AG04450 (cell line): ENCODE measurements around the gene DNTT. TPM values are rescaled to one million over a fixed set of nuclear protein-coding genes. Genes with fewer than 3 reads are reported as not detected.

Source experiments
- CTCF ChIA-PET: fragments of 300-600, 350-600 bp; formaldehyde crosslinking; extraction: SDS; loops from one replicate; lab custom pipeline; 2022; ENCODE audit warnings: antibody characterized with exemption, inconsistent platforms; lab: Charles Lee
- POLR2A ChIA-PET: fragments of 350-600 bp; formaldehyde crosslinking; extraction: SDS; loops from one replicate; lab custom pipeline; 2021; ENCODE audit warnings: antibody characterized with exemption, inconsistent platforms; lab: Yijun Ruan, JAX
- DNase-seq: peaks from one replicate; pipeline ENCODE4 v3.0.0-alpha.2; 2011; ENCODE audit warnings: low read depth, low spot score
- H3K27ac ChIP-seq: one replicate; pipeline ENCODE4 v1.5.1; 2012; ENCODE audit warnings: low read depth, low read length, control low read depth
- H3K27me3 ChIP-seq: one replicate; pipeline ENCODE4 v1.6.0; 2012; ENCODE audit warnings: low read length; ENCODE audit not compliant: control insufficient read depth, insufficient read depth
- H3K4me3 ChIP-seq: 2 replicates; pipeline ENCODE4 v1.5.1; 2011; ENCODE audit warnings: mild to moderate bottlenecking, low read depth, low read length, control low read depth
- H3K9me3 ChIP-seq: 2 replicates; pipeline ENCODE4 v1.5.1; 2012; ENCODE audit warnings: low read length; ENCODE audit not compliant: control insufficient read depth, insufficient read depth
- polyA plus RNA-seq: library from polyadenylated mRNA; depleted of rRNA; stranded (reverse); fragments of >200 nt; gene quantifications from 2 replicates; pipeline ENCODE4 v1.2.3, GENCODE V29; 2011
- TF ChIP-seq, protein P1 (sequence below): IDR thresholded peaks from 2 replicates; pipeline ENCODE4 v1.5.1; 2011; ENCODE audit warnings: low read depth, low read length, control low read depth, inconsistent platforms

DNTT gene
- polyA plus RNA-seq, 1 experiment, result not detected

DNA sequence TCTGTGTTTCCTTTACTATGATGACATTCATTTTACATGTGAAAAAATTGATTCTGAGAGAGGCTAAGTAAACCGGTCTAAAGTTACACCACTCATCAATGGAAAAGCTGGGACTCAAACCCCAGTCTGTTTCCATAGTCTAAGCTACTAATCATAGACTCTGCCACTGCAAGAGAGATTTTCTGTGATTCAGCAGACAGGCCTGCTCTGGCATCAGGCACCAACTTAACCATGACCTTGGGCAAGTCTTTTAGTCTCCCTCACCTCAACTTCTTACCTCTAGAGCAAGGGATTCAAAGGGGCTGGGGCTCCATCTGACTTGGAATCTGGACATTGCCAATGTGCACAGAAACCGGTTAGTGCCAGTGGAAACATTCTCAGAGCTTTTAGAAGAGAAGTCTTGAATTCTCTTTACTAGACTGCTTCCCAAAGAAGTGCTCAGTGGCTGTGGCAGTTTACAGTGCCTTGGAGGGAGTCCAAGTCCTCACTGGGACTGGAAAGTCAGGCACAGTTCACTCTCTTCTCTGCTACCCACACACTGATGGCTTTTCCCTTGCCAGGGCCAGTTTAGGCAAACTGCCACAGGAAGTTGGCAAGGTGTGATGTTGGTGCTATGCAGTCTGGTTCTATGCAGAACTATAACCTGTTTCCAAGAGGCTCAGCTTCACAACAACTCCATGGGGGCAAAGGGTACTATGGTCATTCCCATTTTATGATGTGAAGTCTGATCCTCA, 28.4 kb upstream of the DNTT start:
- POLR2A ChIA-PET, result no interaction called here

DNA sequence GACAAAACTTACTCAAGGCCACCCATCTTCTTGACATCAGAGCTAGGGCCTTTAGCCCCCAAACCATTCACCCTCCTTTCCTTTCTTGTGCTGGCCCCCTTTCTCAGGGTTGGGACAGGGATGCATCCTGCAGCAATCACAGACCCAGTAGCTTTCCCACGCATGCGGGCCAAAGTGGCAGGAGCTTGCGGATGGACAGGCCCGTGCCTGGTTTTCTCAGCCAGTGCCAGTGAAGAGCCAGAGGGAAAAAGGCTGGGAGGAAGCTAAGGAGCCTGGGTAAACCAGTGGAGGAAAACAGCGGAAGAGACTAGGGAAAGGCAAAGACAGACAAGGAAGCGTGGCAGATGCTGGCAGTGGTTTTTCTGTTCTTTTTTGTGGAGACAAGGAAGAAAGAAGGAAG, 27.8 kb upstream of the DNTT start:
- no peak for DNase-seq

More for the DNA sequence above, 28.4 kb upstream of the DNTT start:
- TF ChIP-seq, protein P1, sequence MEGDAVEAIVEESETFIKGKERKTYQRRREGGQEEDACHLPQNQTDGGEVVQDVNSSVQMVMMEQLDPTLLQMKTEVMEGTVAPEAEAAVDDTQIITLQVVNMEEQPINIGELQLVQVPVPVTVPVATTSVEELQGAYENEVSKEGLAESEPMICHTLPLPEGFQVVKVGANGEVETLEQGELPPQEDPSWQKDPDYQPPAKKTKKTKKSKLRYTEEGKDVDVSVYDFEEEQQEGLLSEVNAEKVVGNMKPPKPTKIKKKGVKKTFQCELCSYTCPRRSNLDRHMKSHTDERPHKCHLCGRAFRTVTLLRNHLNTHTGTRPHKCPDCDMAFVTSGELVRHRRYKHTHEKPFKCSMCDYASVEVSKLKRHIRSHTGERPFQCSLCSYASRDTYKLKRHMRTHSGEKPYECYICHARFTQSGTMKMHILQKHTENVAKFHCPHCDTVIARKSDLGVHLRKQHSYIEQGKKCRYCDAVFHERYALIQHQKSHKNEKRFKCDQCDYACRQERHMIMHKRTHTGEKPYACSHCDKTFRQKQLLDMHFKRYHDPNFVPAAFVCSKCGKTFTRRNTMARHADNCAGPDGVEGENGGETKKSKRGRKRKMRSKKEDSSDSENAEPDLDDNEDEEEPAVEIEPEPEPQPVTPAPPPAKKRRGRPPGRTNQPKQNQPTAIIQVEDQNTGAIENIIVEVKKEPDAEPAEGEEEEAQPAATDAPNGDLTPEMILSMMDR, result no peak
- Histone ChIP-seq H3K9me3 (no peaks in the 10 kb centered on the region), H3K4me3 (no peak overlapping the region), H3K27me3 (no peaks in the 10 kb centered on the region), H3K27ac (no peak overlapping the region)
- CTCF ChIA-PET, result no interaction called here
- DNase-seq, result no peak

DNA sequence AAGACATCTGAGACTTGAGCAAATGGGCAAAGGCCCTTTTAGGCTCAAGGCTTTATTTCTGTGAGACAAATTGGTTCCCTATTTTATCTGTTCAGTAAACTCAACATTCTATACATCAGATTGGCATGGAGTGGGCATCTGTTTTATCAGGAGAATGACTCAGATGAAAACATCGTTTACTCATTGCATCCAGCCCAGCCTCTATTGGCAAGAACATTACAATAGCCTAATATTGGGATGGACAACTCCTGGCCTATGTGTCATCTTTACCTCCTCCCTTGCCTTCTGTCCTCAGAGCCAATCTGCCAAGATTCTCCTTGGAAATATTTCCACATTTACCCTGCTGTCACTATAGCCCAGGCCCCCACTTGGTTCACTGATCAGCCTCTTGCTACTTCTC, 27.4 kb upstream of the DNTT start:
- no peaks in the 10 kb centered on the region for H3K9me3 ChIP-seq
- TF ChIP-seq, protein P1, result no peak
- DNase-seq, result no peak
- H3K27ac ChIP-seq, result no peak overlapping the region
- CTCF ChIA-PET, result no interaction called here
- POLR2A ChIA-PET, result no interaction called here
- H3K27me3 ChIP-seq, result no peaks in the 10 kb centered on the region
- no peak overlapping the region for H3K4me3 ChIP-seq

More for the DNA sequence above, 27.8 kb upstream of the DNTT start:
- H3K9me3 ChIP-seq, result no peaks in the 10 kb centered on the region
- CTCF ChIA-PET, result no interaction called here
- POLR2A ChIA-PET, result no interaction called here
- TF ChIP-seq, protein P1, result no peak
- H3K4me3 ChIP-seq, result no peak overlapping the region
- no peaks in the 10 kb centered on the region for H3K27me3 ChIP-seq
- no peak overlapping the region for H3K27ac ChIP-seq

DNA sequence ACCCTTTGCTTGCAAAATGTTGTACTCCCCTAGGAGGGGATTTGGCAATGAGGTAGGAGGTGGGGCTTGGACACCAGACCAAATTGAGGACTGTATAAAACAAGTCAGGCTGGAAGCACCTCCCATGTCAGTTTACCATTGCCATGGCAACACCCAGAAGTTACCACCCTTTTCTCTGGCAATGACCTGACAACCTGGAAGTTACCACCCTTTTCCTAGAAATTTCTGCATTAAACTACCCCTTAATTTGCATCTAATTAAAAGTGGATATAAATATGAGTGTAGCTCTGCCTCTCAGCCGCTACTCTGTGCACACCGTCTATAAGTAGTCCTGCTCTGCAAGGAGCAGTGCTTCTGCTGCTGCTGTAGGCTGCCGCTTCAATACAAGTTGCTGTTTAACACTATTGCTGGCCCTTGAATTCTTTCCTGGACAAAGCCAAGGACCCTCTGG, 25.0 kb upstream of the DNTT start:
- Histone ChIP-seq H3K4me3 (no peak overlapping the region), H3K27me3 (no peaks in the 10 kb centered on the region), H3K9me3 (no peaks in the 10 kb centered on the region), H3K27ac (no peak overlapping the region)
- no peak for DNase-seq
- ChIA-PET CTCF (no interaction called here), POLR2A (no interaction called here)
- TF ChIP-seq, protein P1, result no peak

DNA sequence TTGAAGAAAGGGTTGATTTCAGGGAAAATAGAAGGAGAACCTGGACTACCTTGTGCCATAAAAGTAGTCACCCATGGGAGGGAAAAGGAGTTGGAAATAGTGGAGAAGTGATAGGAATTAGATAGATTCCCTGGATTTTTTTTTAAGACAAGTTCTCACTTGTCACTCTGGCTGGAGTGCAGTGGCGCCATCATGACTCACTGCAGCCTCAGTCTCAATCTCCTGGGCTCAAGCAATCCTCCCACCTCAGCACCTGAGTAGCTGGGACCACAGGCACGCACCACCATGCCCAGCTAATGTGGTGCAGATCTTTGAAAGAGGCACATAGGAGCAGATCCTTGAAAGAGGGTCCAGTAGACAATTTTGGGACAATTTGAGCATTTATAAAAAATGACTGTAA, 23.4 kb upstream of the DNTT start:
- Histone ChIP-seq H3K27me3 (no peaks in the 10 kb centered on the region), H3K9me3 (no peaks in the 10 kb centered on the region), H3K27ac (no peak overlapping the region), H3K4me3 (no peak overlapping the region)
- DNase-seq, result no peak
- TF ChIP-seq, protein P1, result no peak
- ChIA-PET CTCF (interaction anchor here (1.0 kb wide), 1 partner anchor 59 kb away, joined by 12 read pairs; no protein-coding TSS in a partner anchor), POLR2A (no interaction called here)
